Trophoblast cell (in vitro differentiated cells and primary cell): ENCODE measurements around the gene NIN.
A peak's percentile ranks its signal among the peaks of the same experiment; 100 is the strongest.
"Not testable (repeated sequence)": the region's sequence is repeated elsewhere in the genome, so short reads cannot be mapped to it uniquely, and the experiment has no call there.

Experiments used
- DNase-seq, 2 donors: peaks; one replicate each; pipeline ENCODE4 v3.0.0-alpha.2; 2016
- H2AFZ ChIP-seq: 2 replicates; pipeline ENCODE4 v1.6.1; 2013; ENCODE audit warnings: low read length, moderate library complexity, mild to moderate bottlenecking; ENCODE audit not compliant: insufficient read depth, poor library complexity
- H2AK5ac ChIP-seq: 2 replicates; pipeline ENCODE4 v1.6.1; 2013; ENCODE audit warnings: mild to moderate bottlenecking, low read length
- H2BK120ac ChIP-seq: 2 replicates; pipeline ENCODE4 v1.6.1; 2013; ENCODE audit warnings: low read length, mild to moderate bottlenecking, moderate library complexity; ENCODE audit not compliant: insufficient read depth, poor library complexity
- H2BK12ac ChIP-seq: 2 replicates; pipeline ENCODE4 v1.6.1; 2013; ENCODE audit warnings: mild to moderate bottlenecking, low read length, moderate library complexity
- H2BK5ac ChIP-seq: 2 replicates; pipeline ENCODE4 v1.6.1; 2013; ENCODE audit warnings: low read length, low read depth, moderate library complexity, mild to moderate bottlenecking; ENCODE audit not compliant: poor library complexity
- H3K14ac ChIP-seq: 2 replicates; pipeline ENCODE4 v1.6.1; 2013; ENCODE audit warnings: mild to moderate bottlenecking, low read length
- H3K18ac ChIP-seq: 2 replicates; pipeline ENCODE4 v1.6.1; 2013; ENCODE audit warnings: mild to moderate bottlenecking, low read length
- H3K23ac ChIP-seq: 2 replicates; pipeline ENCODE4 v1.6.1; 2013; ENCODE audit warnings: low read length
- H3K27ac ChIP-seq: 2 replicates; pipeline ENCODE4 v1.5.1; 2013; ENCODE audit warnings: low read depth, mild to moderate bottlenecking, inconsistent platforms, low read length, moderate library complexity
- H3K27me3 ChIP-seq: 2 replicates; pipeline ENCODE4 v1.6.1; 2013; ENCODE audit warnings: inconsistent platforms, mild to moderate bottlenecking, low read length, moderate library complexity; ENCODE audit not compliant: insufficient read depth
- H3K36me3 ChIP-seq, 2 experiments: 1 replicate in 1 of 2; 2 replicates in 1 of 2; pipeline ENCODE4 v1.6.1; 2013; ENCODE audit warnings: low read length in 2 of 2, mild to moderate bottlenecking in 2 of 2, moderate library complexity in 1 of 2; ENCODE audit not compliant: insufficient read depth in 2 of 2, control insufficient read depth in 1 of 2
- H3K4ac ChIP-seq: 2 replicates; pipeline ENCODE4 v1.6.1; 2013; ENCODE audit warnings: low read depth, mild to moderate bottlenecking, low read length, moderate library complexity
- H3K4me1 ChIP-seq, 2 experiments: 1 replicate in 1 of 2; 2 replicates in 1 of 2; pipeline ENCODE4 v1.6.1; 2013; ENCODE audit warnings: low read length in 2 of 2, mild to moderate bottlenecking in 2 of 2, moderate library complexity in 1 of 2; ENCODE audit not compliant: insufficient read depth in 2 of 2, control insufficient read depth in 1 of 2
- H3K4me2 ChIP-seq: 2 replicates; pipeline ENCODE4 v1.6.1; 2013; ENCODE audit warnings: inconsistent platforms, mild to moderate bottlenecking, low read length, moderate library complexity
- H3K4me3 ChIP-seq: 2 replicates; pipeline ENCODE4 v1.5.1; 2013; ENCODE audit warnings: mild to moderate bottlenecking, low read depth, low read length, inconsistent platforms
- H3K79me1 ChIP-seq: one replicate; pipeline ENCODE4 v1.6.1; 2013; ENCODE audit warnings: low read length
- H3K79me2 ChIP-seq: 2 replicates; pipeline ENCODE4 v1.6.1; 2013; ENCODE audit warnings: low read length, mild to moderate bottlenecking; ENCODE audit not compliant: control insufficient read depth, insufficient read depth, poor library complexity
- H3K9ac ChIP-seq: 2 replicates; pipeline ENCODE4 v1.6.1; 2013; ENCODE audit warnings: mild to moderate bottlenecking, low read length
- H3K9me3 ChIP-seq: 2 replicates; pipeline ENCODE4 v1.6.1; 2013; ENCODE audit warnings: low read depth, mild to moderate bottlenecking, control low read depth, inconsistent platforms, low read length; ENCODE audit not compliant: insufficient read depth
- H4K12ac ChIP-seq: 2 replicates; pipeline ENCODE4 v1.6.1; 2013; ENCODE audit warnings: low read depth, mild to moderate bottlenecking, low read length, moderate library complexity
- H4K8ac ChIP-seq: 2 replicates; pipeline ENCODE4 v1.6.1; 2013; ENCODE audit warnings: low read depth, mild to moderate bottlenecking, low read length, moderate library complexity
- H4K91ac ChIP-seq: one replicate; pipeline ENCODE4 v1.6.1; 2013; ENCODE audit warnings: low read depth, mild to moderate bottlenecking, low read length, moderate library complexity
- WGBS: extraction: QIAGEN DNeasy Blood & Tissue Kit; methylation state at CpG from one replicate; pipeline ENCODE4 v1.1.7; 2013; ENCODE audit warnings: missing lambda C conversion rate; ENCODE audit not compliant: insufficient read length, insufficient coverage; ENCODE audit errors: extremely low coverage; 5-methylcytosine and 5-hydroxymethylcytosine counted together

The NIN gene

GRCh38 chr14:50815526-50815925, 15.4 kb downstream of the NIN start:
- not testable (repeated sequence) for H3K9ac ChIP-seq, H3K79me1 ChIP-seq, H3K4me1 ChIP-seq, H3K9me3 ChIP-seq, H4K91ac ChIP-seq, H4K8ac ChIP-seq, H3K4me3 ChIP-seq, H2AK5ac ChIP-seq, H2BK120ac ChIP-seq, H3K18ac ChIP-seq, H2BK5ac ChIP-seq, H3K79me2 ChIP-seq, DNase-seq, H3K27ac ChIP-seq, H2BK12ac ChIP-seq, H3K36me3 ChIP-seq, H3K4me2 ChIP-seq, H4K12ac ChIP-seq, H2AFZ ChIP-seq, H3K14ac ChIP-seq, H3K23ac ChIP-seq, H3K4ac ChIP-seq, H3K27me3 ChIP-seq
- no CpG with 5 or more reads among the region's 5 CpGs for WGBS

DNA sequence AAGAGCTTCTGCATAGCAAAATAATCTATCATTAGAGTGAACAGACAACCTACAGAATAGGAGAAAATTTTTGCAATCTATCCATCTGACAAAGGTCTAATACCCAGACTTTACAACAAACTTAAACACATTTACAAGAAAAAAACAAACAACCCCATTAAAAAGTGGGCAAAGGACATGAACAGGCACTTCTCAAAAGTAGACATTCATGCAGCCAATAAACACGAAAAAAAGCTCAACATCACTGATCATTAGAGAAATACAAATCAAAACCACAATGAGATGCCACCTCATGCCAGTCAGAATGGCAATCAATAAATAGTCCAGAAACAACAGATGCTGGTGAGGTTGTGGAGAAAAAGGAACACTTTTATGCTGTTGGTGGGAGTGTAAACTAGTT, 15.9 kb downstream of the NIN start:
- not testable (repeated sequence) for H2BK5ac ChIP-seq, H3K9ac ChIP-seq, H3K79me1 ChIP-seq, H4K91ac ChIP-seq, H3K4ac ChIP-seq, H2BK12ac ChIP-seq, H4K8ac ChIP-seq, H2BK120ac ChIP-seq, DNase-seq, H3K14ac ChIP-seq, H2AK5ac ChIP-seq, H3K9me3 ChIP-seq, H3K4me2 ChIP-seq, H3K27me3 ChIP-seq, H3K36me3 ChIP-seq, H3K27ac ChIP-seq, H3K23ac ChIP-seq, H3K4me1 ChIP-seq, H2AFZ ChIP-seq, H3K4me3 ChIP-seq, H3K18ac ChIP-seq, H4K12ac ChIP-seq, H3K79me2 ChIP-seq
- no CpG with 5 or more reads among the region's 1 CpG for WGBS

DNA sequence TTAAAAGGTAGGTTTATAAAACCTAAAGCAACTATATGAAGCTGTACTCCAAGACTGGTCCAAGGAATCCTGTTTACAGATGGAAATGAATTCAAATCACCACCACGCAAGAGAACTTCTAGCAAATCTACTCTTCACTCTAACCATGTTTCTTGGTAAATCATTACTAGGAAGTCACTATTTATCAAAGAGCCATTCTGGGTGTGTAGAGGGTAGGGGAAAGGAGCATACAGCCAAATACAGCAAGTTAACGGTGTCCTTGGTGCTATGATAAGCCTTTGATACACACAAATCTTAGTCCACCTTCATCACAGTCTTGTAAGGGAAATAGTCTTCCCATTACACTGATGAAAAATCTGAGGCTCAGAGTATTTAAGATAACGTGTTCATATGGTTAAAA, 16.8 kb downstream of the NIN start:
- Histone ChIP-seq H3K4me3 (no peak overlapping the region), H3K27me3 (no peaks in the 10 kb centered on the region), H3K9ac (no peak overlapping the region), H3K4me2 (no peak overlapping the region), H3K4ac (no peak overlapping the region), H3K79me1 (no peaks in the 10 kb centered on the region), H4K8ac (no peak overlapping the region), H3K36me3 (no peaks in the 10 kb centered on the region), H3K14ac (no peak overlapping the region), H2BK12ac (no peak overlapping the region), H2BK120ac (no peak overlapping the region), H3K27ac (no peak overlapping the region), H3K9me3 (no peaks in the 10 kb centered on the region), H3K18ac (no peak overlapping the region), H4K12ac (no peak overlapping the region), H3K4me1 (no peaks in the 10 kb centered on the region), H2AFZ (no peak overlapping the region), H2AK5ac (no peak overlapping the region), H3K23ac (no peak overlapping the region), H3K79me2 (no peaks in the 10 kb centered on the region), H4K91ac (no peak overlapping the region), H2BK5ac (no peak overlapping the region)
- no peak for DNase-seq
- no CpG with 5 or more reads among the region's 3 CpGs for WGBS

- no peak overlapping the region for H2BK120ac ChIP-seq
- H2AK5ac ChIP-seq = no peak overlapping the region
- no peak overlapping the region for H4K12ac ChIP-seq
- H3K4me2 ChIP-seq = no peak overlapping the region
- no peaks in the 10 kb centered on the region for H3K36me3 ChIP-seq
- no peaks in the 10 kb centered on the region for H3K79me2 ChIP-seq
- no peak overlapping the region for H3K23ac ChIP-seq
- no peak overlapping the region for H3K18ac ChIP-seq
- H3K14ac ChIP-seq = no peak overlapping the region
- no peaks in the 10 kb centered on the region for H3K4me1 ChIP-seq
- H4K8ac ChIP-seq = no peak overlapping the region
- WGBS = no CpG with 5 or more reads among the region's 2 CpGs
- H3K4me3 ChIP-seq = no peak overlapping the region
- H4K91ac ChIP-seq = no peak overlapping the region
- H3K4ac ChIP-seq = no peak overlapping the region
- H3K9ac ChIP-seq = no peak overlapping the region
- H3K79me1 ChIP-seq = no peaks in the 10 kb centered on the region
- no peak overlapping the region for H2AFZ ChIP-seq
- no peaks in the 10 kb centered on the region for H3K9me3 ChIP-seq
- no peak overlapping the region for H2BK12ac ChIP-seq
- no peaks in the 10 kb centered on the region for H3K27me3 ChIP-seq
- no peak overlapping the region for H2BK5ac ChIP-seq
- no peak overlapping the region for H3K27ac ChIP-seq
- DNase-seq = peak in 1 of 2 donors; percentile 19
Measured at GRCh38 chr14:50813544-50813863, 17.5 kb downstream of the NIN start.
